IPS DF 6.9 (cell line): ENCODE results near the gene BCL11B.

ENCODE experiments used
- DNase-seq: peaks from one replicate; pipeline ENCODE4 v3.0.0-alpha.2; 2013; ENCODE audit warnings: low read depth, low spot score
- H3K27ac ChIP-seq: one replicate; pipeline ENCODE4 v1.5.1; 2013; ENCODE audit warnings: low read length, control low read depth
- H3K27me3 ChIP-seq: 2 replicates; pipeline ENCODE4 v1.6.1; 2013; ENCODE audit warnings: mild to moderate bottlenecking, low read length; ENCODE audit not compliant: control insufficient read depth, insufficient read depth
- H3K36me3 ChIP-seq: 2 replicates; pipeline ENCODE4 v1.6.1; 2013; ENCODE audit warnings: low read length; ENCODE audit not compliant: control insufficient read depth, insufficient read depth
- H3K4me1 ChIP-seq: 2 replicates; pipeline ENCODE4 v1.6.1; 2013; ENCODE audit warnings: low read length; ENCODE audit not compliant: control insufficient read depth, insufficient read depth
- H3K4me3 ChIP-seq: 2 replicates; pipeline ENCODE4 v1.5.1; 2013; ENCODE audit warnings: mild to moderate bottlenecking, low read length
- H3K9me3 ChIP-seq: 2 replicates; pipeline ENCODE4 v1.6.1; 2013; ENCODE audit warnings: low read length, inconsistent platforms; ENCODE audit not compliant: control insufficient read depth, insufficient read depth
- WGBS: extraction: QIAGEN DNeasy Blood & Tissue Kit; methylation state at CpG from one replicate; pipeline ENCODE4 v1.1.7; 2013; ENCODE audit warnings: mixed read lengths, missing lambda C conversion rate; ENCODE audit not compliant: insufficient read length, insufficient coverage; 5-methylcytosine and 5-hydroxymethylcytosine counted together

The BCL11B gene

GRCh38 chr14:99124482-99125105 is 147.4 kb downstream of the BCL11B start:
- WGBS, result no CpG with 5 or more reads among the region's 10 CpGs
- H3K27me3 ChIP-seq, result no peaks in the 10 kb centered on the region; the same call in 1 of the 2 replicates

DNA sequence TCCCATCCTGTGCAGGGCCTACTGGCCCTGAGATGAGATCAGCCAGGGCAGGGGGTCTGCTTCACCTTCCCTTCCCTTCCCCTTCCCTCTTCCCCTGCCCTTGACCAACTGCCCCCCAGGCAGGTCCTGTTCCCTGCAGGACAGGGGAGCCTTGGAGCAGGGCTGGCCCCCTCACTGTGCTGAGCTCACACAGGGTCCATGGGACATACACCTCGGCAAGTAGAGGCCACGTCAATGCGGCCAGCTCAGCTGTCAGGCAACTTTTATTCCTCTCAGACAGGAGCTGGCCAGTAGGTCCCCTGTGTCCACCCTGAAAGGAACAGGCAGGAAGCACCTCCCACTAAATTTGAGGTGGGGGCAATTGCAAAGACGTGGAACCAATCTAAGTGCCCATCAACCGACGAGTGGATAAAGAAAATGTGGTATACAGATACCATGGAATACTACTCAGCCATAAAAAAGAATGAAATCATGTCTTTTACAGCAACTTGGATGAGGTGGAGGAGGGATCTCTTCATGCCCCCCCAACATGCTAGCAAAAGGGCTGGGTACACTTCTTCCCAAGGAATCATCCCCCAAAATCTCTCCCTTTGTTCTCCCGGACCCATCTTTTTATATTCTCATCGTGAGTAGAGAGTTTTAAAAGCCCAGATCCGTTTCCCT is 148.7 kb downstream of the BCL11B start:
- no peaks in the 10 kb centered on the region for H3K9me3 ChIP-seq
- no peak overlapping the region for H3K27ac ChIP-seq
- WGBS, result no CpG with 5 or more reads among the region's 9 CpGs
- H3K36me3 ChIP-seq, result no peaks in the 10 kb centered on the region
- H3K4me1 ChIP-seq, result peaks cover 9% of the 10 kb centered on the region
- H3K4me3 ChIP-seq, result no peak overlapping the region
- H3K27me3 ChIP-seq, result peaks cover 1% of the 10 kb centered on the region; the same call in 1 of the 2 replicates
- DNase-seq, result no peak

More at GRCh38 chr14:99124482-99125105, 147.4 kb downstream of the BCL11B start:
- DNase-seq, result no peak
- Histone ChIP-seq H3K4me1 (peaks cover 3% of the 10 kb centered on the region), H3K9me3 (no peaks in the 10 kb centered on the region), H3K4me3 (no peak overlapping the region), H3K27ac (no peak overlapping the region), H3K36me3 (no peaks in the 10 kb centered on the region)

DNA sequence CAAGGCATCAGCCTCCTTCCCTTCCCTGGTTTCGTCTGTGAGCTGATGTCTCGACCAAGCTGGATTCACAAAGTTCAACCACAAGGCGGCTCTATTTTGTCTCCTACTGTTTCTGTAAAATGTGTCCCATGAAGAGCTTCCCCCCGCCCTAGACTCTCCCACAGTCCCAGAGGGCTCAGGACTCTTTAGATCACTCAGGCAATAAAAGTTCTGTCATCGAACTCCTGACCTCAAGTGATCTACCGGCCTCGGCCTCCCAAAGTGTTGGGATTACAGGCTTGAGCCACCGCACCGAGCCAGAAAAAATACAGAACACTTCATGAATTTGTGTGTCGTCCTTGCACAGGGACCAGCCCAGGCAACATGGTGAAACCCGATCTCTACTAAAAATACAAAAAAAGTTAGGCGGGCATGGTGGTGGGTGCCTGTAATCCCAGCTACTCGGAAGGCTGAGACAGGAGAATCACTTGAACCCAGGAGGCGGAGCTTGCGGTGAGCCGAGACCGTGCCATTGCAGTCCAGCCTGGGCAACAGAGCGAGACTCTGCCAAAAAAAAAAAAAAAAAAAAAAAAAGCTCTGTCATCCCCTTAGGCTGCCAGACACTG is 149.4 kb downstream of the BCL11B start:
- Histone ChIP-seq H3K36me3 (no peaks in the 10 kb centered on the region), H3K9me3 (no peaks in the 10 kb centered on the region), H3K4me3 (no peak overlapping the region), H3K4me1 (peaks cover 7% of the 10 kb centered on the region), H3K27me3 (0 out of 2 replicates have a peak, but pooled peaks cover 1% of the 10 kb centered on the region), H3K27ac (no peak overlapping the region)
- no peak for DNase-seq
- WGBS, result no CpG with 5 or more reads among the region's 18 CpGs

DNA sequence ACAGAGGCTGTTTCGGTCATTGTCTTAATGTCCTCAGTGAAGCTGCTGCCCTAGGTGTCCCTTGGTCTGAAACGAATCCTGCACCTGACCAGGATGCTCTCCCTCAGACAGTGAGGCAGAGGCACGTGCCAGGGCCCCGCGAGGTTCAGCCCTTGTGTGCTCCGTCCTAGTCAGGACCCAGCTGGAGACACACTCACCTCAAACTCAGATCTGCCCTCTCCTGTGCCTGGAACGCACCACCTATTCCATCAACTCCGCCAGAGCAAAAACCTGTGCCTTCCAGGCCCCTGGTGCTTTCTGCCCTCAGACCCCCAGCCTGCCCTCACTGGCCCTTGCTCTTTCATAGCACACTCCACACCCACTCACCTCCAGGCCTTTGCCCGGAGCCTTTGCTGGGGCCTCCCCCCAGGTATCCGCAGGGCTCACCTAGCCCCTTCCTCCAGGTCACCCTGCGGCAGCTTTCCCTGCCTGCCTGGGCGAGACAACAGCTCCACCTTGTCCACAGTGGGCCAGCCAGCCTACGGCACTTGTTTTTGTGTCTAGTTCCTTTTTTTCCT is 150.6 kb downstream of the BCL11B start:
- H3K27ac ChIP-seq, result no peak overlapping the region
- H3K4me1 ChIP-seq, result peaks cover 7% of the 10 kb centered on the region
- WGBS, result no CpG with 5 or more reads among the region's 13 CpGs
- H3K9me3 ChIP-seq, result no peaks in the 10 kb centered on the region
- no peak overlapping the region for H3K4me3 ChIP-seq
- H3K36me3 ChIP-seq, result no peaks in the 10 kb centered on the region
- H3K27me3 ChIP-seq, result 0 out of 2 replicates have a peak, but pooled peaks cover 1% of the 10 kb centered on the region
- no peak for DNase-seq

DNA sequence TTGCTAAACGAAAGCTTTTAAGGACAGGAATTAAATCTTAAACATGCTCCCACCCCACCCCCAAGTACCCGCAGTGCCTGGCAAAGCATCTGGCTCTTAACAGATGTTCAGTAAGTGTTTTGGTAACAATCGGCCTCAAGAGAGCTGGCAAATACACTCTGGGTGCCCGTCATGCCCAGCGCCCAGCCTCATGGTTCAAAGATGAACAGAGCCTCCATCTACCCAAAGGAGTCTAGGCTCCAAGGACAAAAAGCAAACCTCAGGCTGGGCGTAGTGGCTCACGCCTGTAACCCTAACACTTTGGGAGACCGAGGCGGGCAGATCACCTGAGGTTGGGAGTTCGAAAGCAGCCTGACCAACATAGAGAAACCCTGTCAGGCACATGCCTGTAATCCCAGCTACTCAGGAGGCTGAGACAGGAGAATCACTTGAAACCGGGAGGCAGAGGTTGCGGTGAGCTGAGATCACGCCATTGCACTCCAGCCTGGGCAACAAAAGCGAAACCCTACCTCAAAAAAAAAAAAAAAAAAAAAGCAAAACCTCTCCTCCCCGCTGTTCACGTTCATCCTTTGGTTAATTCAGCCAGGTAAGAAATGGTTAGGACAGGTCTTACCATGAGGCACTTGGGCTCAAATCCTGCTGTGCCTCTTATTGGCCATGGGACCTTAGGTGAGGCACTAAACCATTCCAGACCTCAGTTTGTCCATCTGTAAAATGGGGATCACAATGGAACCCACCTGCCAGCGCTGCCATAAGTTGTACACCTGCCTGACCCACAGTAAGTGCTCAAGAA is 151.3 kb downstream of the BCL11B start:
- no CpG with 5 or more reads among the region's 17 CpGs for WGBS

DNA sequence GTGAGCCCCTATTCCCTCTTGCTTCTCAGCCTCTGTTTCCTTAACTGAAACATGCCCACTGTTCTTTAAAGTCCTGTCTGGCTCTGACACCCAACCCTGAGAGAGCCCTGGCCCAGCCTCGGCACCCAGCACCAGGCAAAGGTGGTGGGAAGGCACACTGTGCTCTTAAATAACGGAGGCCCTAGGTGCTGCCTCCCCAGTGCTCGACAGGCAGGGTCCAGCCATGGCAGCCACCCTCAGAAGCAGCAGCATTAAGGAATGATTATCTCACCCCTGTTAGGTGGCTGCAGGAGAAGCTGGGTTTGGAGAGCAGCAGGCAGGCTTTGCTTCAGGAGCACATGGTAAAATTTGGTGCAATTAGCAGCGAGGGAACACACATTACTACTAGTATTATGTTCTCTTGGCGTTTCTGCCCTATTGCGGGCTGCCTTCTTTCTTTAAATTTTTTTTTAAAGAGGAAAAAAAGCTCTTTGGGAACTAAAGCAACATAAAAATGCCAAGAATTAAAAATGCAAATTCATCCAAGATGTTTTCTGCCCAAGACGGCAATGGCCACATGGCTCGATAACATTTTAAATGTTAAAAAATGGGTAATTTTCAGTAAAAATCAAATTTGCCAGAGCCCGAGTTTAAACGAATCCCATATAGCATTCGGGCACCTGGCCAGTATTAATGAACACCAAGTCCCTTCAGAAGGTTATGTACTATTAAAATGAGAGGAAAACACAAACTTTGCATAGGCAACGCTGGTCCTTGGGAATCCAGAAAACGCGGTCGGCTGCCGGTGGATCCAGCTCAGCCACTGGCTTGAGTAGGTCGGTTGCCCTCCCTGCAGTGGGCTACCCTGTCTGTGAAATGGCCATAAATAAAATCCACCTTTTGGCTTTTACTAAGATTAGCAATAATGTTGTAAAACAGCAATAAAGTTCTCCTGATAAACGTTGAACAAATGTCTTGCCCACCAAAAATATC is 152.2 kb downstream of the BCL11B start:
- Histone ChIP-seq H3K27ac (no peak overlapping the region), H3K4me1 (peaks cover 7% of the 10 kb centered on the region), H3K27me3 (0 out of 2 replicates have a peak, but pooled peaks cover 1% of the 10 kb centered on the region), H3K36me3 (no peaks in the 10 kb centered on the region), H3K9me3 (no peaks in the 10 kb centered on the region), H3K4me3 (no peak overlapping the region)
- DNase-seq, result no peak
- no CpG with 5 or more reads among the region's 18 CpGs for WGBS

More for the DNA sequence above, 151.3 kb downstream of the BCL11B start:
- no peak for DNase-seq
- H3K36me3 ChIP-seq, result no peaks in the 10 kb centered on the region
- H3K4me1 ChIP-seq, result peaks cover 7% of the 10 kb centered on the region
- no peaks in the 10 kb centered on the region for H3K9me3 ChIP-seq
- no peak overlapping the region for H3K27ac ChIP-seq
- 0 out of 2 replicates have a peak, but pooled peaks cover 1% of the 10 kb centered on the region for H3K27me3 ChIP-seq
- no peak overlapping the region for H3K4me3 ChIP-seq
